ENCODE data around the gene LIN7B. TPM values are rescaled to one million over a fixed set of nuclear protein-coding genes. Genes with fewer than 3 reads are reported as not detected.
A peak's percentile ranks its signal among the peaks of the same experiment; 100 is the strongest.

The LIN7B gene
- total and polyA plus RNA-seq, 2 of the 8 experiments (the other 6 are each of a cell fraction or from before 2014, with no cell fraction given) = 4.1 to 4.2 TPM

DNA sequence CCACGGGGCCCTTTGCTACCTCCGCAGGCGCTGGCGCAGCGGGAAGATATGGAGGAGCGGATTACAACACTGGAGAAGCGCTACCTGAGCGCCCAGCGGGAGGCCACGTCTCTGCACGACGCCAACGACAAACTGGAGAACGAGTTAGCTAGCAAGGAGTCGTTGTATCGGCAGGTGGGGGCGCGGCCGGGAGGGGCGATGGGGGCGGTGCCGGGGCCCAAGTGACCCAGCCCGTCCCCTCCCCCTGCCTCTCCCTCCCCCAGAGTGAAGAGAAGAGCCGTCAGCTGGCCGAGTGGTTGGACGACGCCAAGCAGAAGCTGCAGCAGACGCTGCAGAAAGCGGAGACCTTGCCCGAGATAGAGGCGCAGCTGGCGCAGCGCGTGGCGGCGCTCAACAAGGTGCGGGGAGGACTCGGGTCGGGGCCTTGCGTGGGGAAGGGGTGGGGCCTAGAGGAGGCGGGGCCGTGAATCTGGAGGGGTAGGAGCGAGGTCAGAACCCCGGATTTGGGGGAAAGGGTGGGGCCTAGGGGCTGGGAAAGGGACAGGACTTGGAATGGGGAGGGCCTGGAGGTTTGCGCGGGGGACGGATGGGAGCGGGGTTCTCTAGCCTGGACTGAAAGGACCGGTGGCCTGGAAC lies 18.9 kb downstream of the LIN7B start:
- ChIA-PET POLR2A (ENCODE audit: partially characterized antibody) (interaction anchor here (0.6 to 5.8 kb wide), 8 partner anchors 12 to 56 kb away, joined by 3 to 47 read pairs (median 4); partner anchors contain the start of genes LIN7B and PPFIA3), CTCF (ENCODE audit: partially characterized antibody) (interaction anchor here (0.7 to 9.7 kb wide), 13 partner anchors 11 to 93 kb away, joined by 3 to 99 read pairs (median 3); partner anchors contain the start of gene HRC)
- DNase-seq (ENCODE audit: low read depth in 1 of 2, low spot score in 2 of 2) = peak in 1 of 2 experiments; percentile 72
- Histone ChIP-seq H3K79me1 (ENCODE audit: low read depth, low read length) (no peaks in the 10 kb centered on the region), H4K5ac (ENCODE audit: insufficient read length, low read depth, low read length) (no peak overlapping the region), H3K4ac (replicated peaks; ENCODE audit: insufficient read length, low read depth, low read length) (no peak overlapping the region), H2AFZ (ENCODE audit: low read length) (no peak overlapping the region), H3K27me3 (replicated peaks in 1 of 4; ENCODE audit: control insufficient read depth in 3 of 4, extremely low read depth in 1 of 4, insufficient read depth in 3 of 4, low read length in 3 of 4) (no peaks in the 10 kb centered on the region), H4K20me1 (replicated peaks in 1 of 2; ENCODE audit: control insufficient read depth in 1 of 2, insufficient read depth in 2 of 2, low read length in 2 of 2) (peaks cover 0 to 3% of the 10 kb centered on the region in 2 experiments), H2BK120ac (replicated peaks; ENCODE audit: low read depth, low read length) (no peak overlapping the region), H3K9me3 (ENCODE audit: insufficient read depth in 2 of 2, low read depth in 1 of 2, low read length in 1 of 2) (no peaks in the 10 kb centered on the region), H3K4me2 (ENCODE audit: insufficient read depth in 1 of 2, low read depth in 2 of 2, low read length in 2 of 2) (peak overlapping the region; percentile 61 to 62), H2BK15ac (ENCODE audit: low read length) (no peak overlapping the region), H2BK5ac (ENCODE audit: low read depth, low read length) (peak overlapping the region; percentile 49; the same call in 1 of the 2 replicates), H3K27ac (ENCODE audit: low read depth, low read length) (no peak overlapping the region), H3K9ac (replicated peaks in 1 of 4; ENCODE audit: extremely low read depth in 1 of 4, low read depth in 3 of 4, low read length in 3 of 4) (no peak overlapping the region), H3K4me3 (ENCODE audit: extremely low read depth in 1 of 4, insufficient read depth in 2 of 4, low read depth in 3 of 4, low read length in 4 of 4) (peak overlapping the region in 3 of 4 experiments; percentile 26 to 55 (median 27); a peak in 6 of 8 replicates), H3K14ac (ENCODE audit: insufficient read length) (no peak overlapping the region), H4K91ac (replicated peaks; ENCODE audit: insufficient read length, low read length) (no peak overlapping the region), H2AK5ac (ENCODE audit: low read depth, low read length) (no peak overlapping the region), H3K23me2 (ENCODE audit: low read depth, low read length) (peaks cover 13% of the 10 kb centered on the region), H3K4me1 (replicated peaks in 1 of 4; ENCODE audit: control insufficient read depth in 3 of 4, insufficient read depth in 4 of 4, low read length in 3 of 4) (peaks cover 4 to 17% (median 9%) of the 10 kb centered on the region in 4 experiments), H3K23ac (ENCODE audit: insufficient read length) (no peak overlapping the region), H2BK20ac (ENCODE audit: low read length) (no peak overlapping the region), H4K8ac (ENCODE audit: extremely low read depth, insufficient read depth, low read length) (no peak overlapping the region), H2BK12ac (ENCODE audit: low read depth, low read length) (no peak overlapping the region), H3K18ac (ENCODE audit: extremely low read depth, low read length) (no peak overlapping the region; the same call in none of the 2 replicates), H3K79me2 (ENCODE audit: control insufficient read depth in 1 of 2, insufficient read depth in 2 of 2, low read length in 2 of 2) (no peaks in the 10 kb centered on the region), H3K36me3 (ENCODE audit: control insufficient read depth in 2 of 4, insufficient read depth in 4 of 4, low read length in 3 of 4) (peaks cover 0 to 8% (median 2%) of the 10 kb centered on the region in 4 experiments; a peak in 2 of 8 replicates), H3K56ac (replicated peaks; ENCODE audit: insufficient read length, low read depth, low read length) (no peak overlapping the region)
- 25% methylated on average over 22 of the region's 49 CpGs; no CpG with 5 or more reads in 1 of the 2 experiments for WGBS, 2 experiments (ENCODE audit: extremely low coverage in 1 of 2, insufficient coverage in 1 of 2, insufficient read length in 1 of 2, insufficient replicate concordance in 2 of 2, low coverage in 1 of 2, low lambda C conversion rate in 2 of 2, missing lambda C conversion rate in 1 of 2)
- peak; percentile 38 for TF ChIP-seq KDM4A (IDR thresholded peaks at IDR 0.05; ENCODE audit: low read depth, low read length, severe bottlenecking)
- TF ChIP-seq TBP (IDR thresholded peaks at IDR 0.05; ENCODE audit: low read depth, low read length) = no peak
- 0 out of 2 replicates have a peak, but pooled peaks have one; percentile 16 for TF ChIP-seq PHF8 (conservative IDR thresholded peaks at IDR 0.05; ENCODE audit: low read depth, low read length)
- TF ChIP-seq, protein P1, sequence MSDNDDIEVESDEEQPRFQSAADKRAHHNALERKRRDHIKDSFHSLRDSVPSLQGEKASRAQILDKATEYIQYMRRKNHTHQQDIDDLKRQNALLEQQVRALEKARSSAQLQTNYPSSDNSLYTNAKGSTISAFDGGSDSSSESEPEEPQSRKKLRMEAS (IDR thresholded peaks at IDR 0.05) = peak; percentile 52
- no peak for FAIRE-seq
